NT2/D1 (cell line): ENCODE data around the gene PRDM12.

Experiments
- DNase-seq: peaks from one replicate; pipeline ENCODE4 v3.0.0-alpha.2; 2011; ENCODE audit warnings: low read depth, low spot score
- H3K27me3 ChIP-seq: 2 replicates; pipeline ENCODE4 v1.6.0; 2011; ENCODE audit warnings: mild to moderate bottlenecking; ENCODE audit not compliant: insufficient read length, insufficient read depth
- H3K36me3 ChIP-seq: 2 replicates; pipeline ENCODE4 v1.6.1; 2011; ENCODE audit warnings: mild to moderate bottlenecking, low read length, mixed read lengths; ENCODE audit not compliant: insufficient read depth, insufficient read length
- H3K4me1 ChIP-seq: 2 replicates; pipeline ENCODE4 v1.5.1; 2011; ENCODE audit not compliant: insufficient read depth, insufficient read length
- H3K4me3 ChIP-seq: 2 replicates; pipeline ENCODE4 v1.5.1; 2011; ENCODE audit warnings: low read depth; ENCODE audit not compliant: insufficient read length
- H3K9ac ChIP-seq: 2 replicates; pipeline ENCODE4 v1.6.0; 2011; ENCODE audit warnings: low read depth; ENCODE audit not compliant: insufficient read length
- H3K9me3 ChIP-seq: 2 replicates; pipeline ENCODE4 v1.5.1; 2011; ENCODE audit warnings: mild to moderate bottlenecking, low read length; ENCODE audit not compliant: insufficient read depth
- SUZ12 ChIP-seq: IDR thresholded peaks from 2 replicates; pipeline ENCODE4 v1.6.1; 2011; ENCODE audit not compliant: insufficient read length, insufficient read depth; ENCODE audit errors: extremely low read depth
- YY1 ChIP-seq: IDR thresholded peaks from 2 replicates; pipeline ENCODE4 v1.6.1; 2011; ENCODE audit not compliant: insufficient read length, insufficient read depth
- ZNF274 ChIP-seq: IDR thresholded peaks from 2 replicates; pipeline ENCODE4 v1.6.1; 2011; ENCODE audit warnings: mild to moderate bottlenecking, low read depth, low read length

Gene PRDM12

GRCh38 chr9:130693101-130693425 is 28.7 kb downstream of the PRDM12 start:
- H3K36me3 ChIP-seq = peaks cover 31% of the 10 kb centered on the region
- H3K4me1 ChIP-seq = peaks cover 8% of the 10 kb centered on the region
- peaks cover 6% of the 10 kb centered on the region for H3K27me3 ChIP-seq
- DNase-seq = no peak
- H3K4me3 ChIP-seq = peak overlapping the region; percentile 92
- H3K9ac ChIP-seq = peak overlapping the region; percentile 52
- H3K9me3 ChIP-seq = no peaks in the 10 kb centered on the region
- TF ChIP-seq ZNF274 (no peak), YY1 (no peak), SUZ12 (no peak)

- Histone ChIP-seq H3K9me3 (no peaks in the 10 kb centered on the region), H3K27me3 (peaks cover 6% of the 10 kb centered on the region), H3K9ac (peak within 1 kb of the TSS; percentile 98), H3K4me1 (peaks cover 11% of the 10 kb centered on the region), H3K36me3 (peaks cover 37% of the 10 kb centered on the region), H3K4me3 (peak within 1 kb of the TSS; percentile 92)
- DNase-seq = peak; percentile 98
- TF ChIP-seq YY1 (peak; percentile 98), ZNF274 (no peak)
These were observed 29.2 kb downstream of the PRDM12 start, which contains the start of gene EXOSC2 for GRCh38 chr9:130693426-130694191. TSS of gene EXOSC2 (plus strand) at chr9:130693780. CDS start at chr9:130693792, 12 bp downstream.

GRCh38 chr9:130694205-130694604 is 29.8 kb downstream of the PRDM12 start:
- H3K27me3 ChIP-seq = peaks cover 6% of the 10 kb centered on the region
- no peak for DNase-seq

GRCh38 chr9:130696139-130696650 is 31.8 kb downstream of the PRDM12 start:
- Histone ChIP-seq H3K9ac (no peak overlapping the region), H3K36me3 (peaks cover 61% of the 10 kb centered on the region), H3K4me1 (peaks cover 12% of the 10 kb centered on the region), H3K4me3 (no peak overlapping the region), H3K27me3 (peaks cover 6% of the 10 kb centered on the region), H3K9me3 (no peaks in the 10 kb centered on the region)
- TF ChIP-seq YY1 (no peak), ZNF274 (no peak), SUZ12 (no peak)
- DNase-seq = no peak

More at GRCh38 chr9:130694205-130694604, 29.8 kb downstream of the PRDM12 start:
- H3K36me3 ChIP-seq = peaks cover 43% of the 10 kb centered on the region
- no peak for TF ChIP-seq YY1
- TF ChIP-seq ZNF274 = no peak
- no peak for TF ChIP-seq SUZ12
- H3K9me3 ChIP-seq = no peaks in the 10 kb centered on the region
- H3K4me3 ChIP-seq = peak overlapping the region; percentile 92
- peaks cover 11% of the 10 kb centered on the region for H3K4me1 ChIP-seq
- peak overlapping the region; percentile 98 for H3K9ac ChIP-seq

GRCh38 chr9:130696996-130697395 is 32.6 kb downstream of the PRDM12 start:
- Histone ChIP-seq H3K4me1 (peaks cover 16% of the 10 kb centered on the region), H3K9me3 (no peaks in the 10 kb centered on the region), H3K27me3 (peaks cover under 1% of the 10 kb centered on the region), H3K9ac (no peak overlapping the region), H3K4me3 (no peak overlapping the region), H3K36me3 (peaks cover 69% of the 10 kb centered on the region)
- DNase-seq = no peak
- TF ChIP-seq YY1 = no peak
- no peak for TF ChIP-seq ZNF274
- no peak for TF ChIP-seq SUZ12

GRCh38 chr9:130698514-130698913 is 34.1 kb downstream of the PRDM12 start:
- Histone ChIP-seq H3K36me3 (peaks cover 84% of the 10 kb centered on the region), H3K4me1 (peaks cover 16% of the 10 kb centered on the region), H3K27me3 (no peaks in the 10 kb centered on the region), H3K9me3 (no peaks in the 10 kb centered on the region), H3K4me3 (no peak overlapping the region), H3K9ac (no peak overlapping the region)
- TF ChIP-seq SUZ12 (no peak), YY1 (no peak), ZNF274 (no peak)
- no peak for DNase-seq

DNA sequence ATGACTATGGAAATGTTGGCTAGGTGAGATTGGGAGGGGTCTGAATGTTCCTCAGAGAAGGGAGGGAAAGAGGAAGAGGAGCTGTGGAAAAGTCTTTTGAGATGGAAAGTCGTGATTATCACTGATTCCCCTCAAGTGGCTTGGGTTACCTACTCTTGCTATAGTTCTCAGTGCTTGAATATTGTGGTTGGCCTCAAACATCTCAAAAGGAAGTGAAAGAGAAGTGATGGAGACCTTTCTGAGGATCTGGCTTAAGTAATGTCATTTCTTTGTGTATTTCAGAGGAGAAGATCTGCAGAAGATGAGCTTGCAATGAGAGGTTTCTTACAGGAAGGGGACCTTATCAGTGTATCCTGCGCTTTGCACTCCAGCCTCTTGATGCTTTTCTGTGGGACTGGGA is 34.7 kb downstream of the PRDM12 start:
- Histone ChIP-seq H3K9ac (no peak overlapping the region), H3K27me3 (no peaks in the 10 kb centered on the region), H3K36me3 (peaks cover 89% of the 10 kb centered on the region), H3K9me3 (no peaks in the 10 kb centered on the region), H3K4me3 (no peak overlapping the region), H3K4me1 (peaks cover 16% of the 10 kb centered on the region)
- no peak for DNase-seq
- TF ChIP-seq YY1 = no peak
- TF ChIP-seq SUZ12 = no peak
- TF ChIP-seq ZNF274 = no peak
